GM19463 (cell line): ENCODE results near the gene TCF7L1.

Experiments
- ATAC-seq: cut with Tn5 transposase; IDR thresholded peaks from one replicate; pipeline ENCODE4 v1.9.1; 2021; ENCODE audit warnings: mild to moderate bottlenecking, moderate library complexity; ENCODE audit not compliant: unreplicated experiment

The TCF7L1 gene

GRCh38 chr2:85160966-85161960 lies 28.1 kb downstream of the TCF7L1 start:
- ATAC-seq: no peak

GRCh38 chr2:85162746-85163301 lies 29.6 kb downstream of the TCF7L1 start:
- ATAC-seq: no peak

GRCh38 chr2:85163675-85164074 lies 30.5 kb downstream of the TCF7L1 start:
- no peak for ATAC-seq

- ATAC-seq: no peak
Observed at GRCh38 chr2:85164145-85164569, 31.0 kb downstream of the TCF7L1 start.

- ATAC-seq: no peak
Observed at GRCh38 chr2:85165088-85165690, 32.0 kb downstream of the TCF7L1 start.

- ATAC-seq: no peak
Observed at GRCh38 chr2:85166021-85166420, 32.8 kb downstream of the TCF7L1 start.

GRCh38 chr2:85167479-85167878 lies 34.3 kb downstream of the TCF7L1 start:
- ATAC-seq: no peak

- no peak for ATAC-seq
Observed at GRCh38 chr2:85168942-85169341, 35.8 kb downstream of the TCF7L1 start.

- ATAC-seq: no peak
Observed at GRCh38 chr2:85169581-85169980, 36.4 kb downstream of the TCF7L1 start.

- ATAC-seq: no peak
Observed at GRCh38 chr2:85170938-85171475, 37.8 kb downstream of the TCF7L1 start.

GRCh38 chr2:85171916-85172315 lies 38.7 kb downstream of the TCF7L1 start:
- ATAC-seq: no peak

GRCh38 chr2:85173909-85174308 lies 40.7 kb downstream of the TCF7L1 start:
- no peak for ATAC-seq

GRCh38 chr2:85174943-85175342 lies 41.8 kb downstream of the TCF7L1 start:
- ATAC-seq: no peak

- ATAC-seq: no peak
Observed at GRCh38 chr2:85175369-85176299, 42.4 kb downstream of the TCF7L1 start.

GRCh38 chr2:85177031-85177824 lies 44.0 kb downstream of the TCF7L1 start:
- no peak for ATAC-seq

- no peak for ATAC-seq
Observed at GRCh38 chr2:85178154-85178553, 45.0 kb downstream of the TCF7L1 start.

GRCh38 chr2:85178980-85179411 lies 45.8 kb downstream of the TCF7L1 start:
- no peak for ATAC-seq

- ATAC-seq: no peak
Observed at GRCh38 chr2:85179541-85179940, 46.3 kb downstream of the TCF7L1 start.

GRCh38 chr2:85180322-85181133 lies 47.3 kb downstream of the TCF7L1 start:
- ATAC-seq: no peak
